T-helper 1 cell treated with Interleukin-12 subunit alpha and Interleukin-12 subunit beta and Interleukin-4 antibody, amounts not matched to agents 30 μg/mL and 1 μg/mL, for 36 hours (primary cell): ENCODE results near the gene RTL5.
"Not testable (repeated sequence)": the region's sequence is repeated elsewhere in the genome, so short reads cannot be mapped to it uniquely, and the experiment has no call there.

ENCODE experiments used
- H3K27ac Mint-ChIP-seq: one replicate; pipeline ENCODE4 v1.8.0; 2021; ENCODE audit warnings: mild to moderate bottlenecking, mixed read lengths
- H3K27me3 Mint-ChIP-seq: one replicate; pipeline ENCODE4 v1.8.0; 2021; ENCODE audit warnings: low read depth, mixed read lengths
- H3K36me3 Mint-ChIP-seq: one replicate; pipeline ENCODE4 v1.8.0; 2021; ENCODE audit warnings: low read depth, mixed read lengths
- H3K4me1 Mint-ChIP-seq: one replicate; pipeline ENCODE4 v1.8.0; 2021; ENCODE audit warnings: low read depth, mixed read lengths
- H3K4me3 Mint-ChIP-seq: one replicate; pipeline ENCODE4 v1.8.0; 2021; ENCODE audit warnings: mild to moderate bottlenecking, moderate library complexity, mixed read lengths
- H3K9me3 Mint-ChIP-seq: one replicate; pipeline ENCODE4 v1.8.0; 2021; ENCODE audit warnings: mixed read lengths

Gene RTL5

DNA sequence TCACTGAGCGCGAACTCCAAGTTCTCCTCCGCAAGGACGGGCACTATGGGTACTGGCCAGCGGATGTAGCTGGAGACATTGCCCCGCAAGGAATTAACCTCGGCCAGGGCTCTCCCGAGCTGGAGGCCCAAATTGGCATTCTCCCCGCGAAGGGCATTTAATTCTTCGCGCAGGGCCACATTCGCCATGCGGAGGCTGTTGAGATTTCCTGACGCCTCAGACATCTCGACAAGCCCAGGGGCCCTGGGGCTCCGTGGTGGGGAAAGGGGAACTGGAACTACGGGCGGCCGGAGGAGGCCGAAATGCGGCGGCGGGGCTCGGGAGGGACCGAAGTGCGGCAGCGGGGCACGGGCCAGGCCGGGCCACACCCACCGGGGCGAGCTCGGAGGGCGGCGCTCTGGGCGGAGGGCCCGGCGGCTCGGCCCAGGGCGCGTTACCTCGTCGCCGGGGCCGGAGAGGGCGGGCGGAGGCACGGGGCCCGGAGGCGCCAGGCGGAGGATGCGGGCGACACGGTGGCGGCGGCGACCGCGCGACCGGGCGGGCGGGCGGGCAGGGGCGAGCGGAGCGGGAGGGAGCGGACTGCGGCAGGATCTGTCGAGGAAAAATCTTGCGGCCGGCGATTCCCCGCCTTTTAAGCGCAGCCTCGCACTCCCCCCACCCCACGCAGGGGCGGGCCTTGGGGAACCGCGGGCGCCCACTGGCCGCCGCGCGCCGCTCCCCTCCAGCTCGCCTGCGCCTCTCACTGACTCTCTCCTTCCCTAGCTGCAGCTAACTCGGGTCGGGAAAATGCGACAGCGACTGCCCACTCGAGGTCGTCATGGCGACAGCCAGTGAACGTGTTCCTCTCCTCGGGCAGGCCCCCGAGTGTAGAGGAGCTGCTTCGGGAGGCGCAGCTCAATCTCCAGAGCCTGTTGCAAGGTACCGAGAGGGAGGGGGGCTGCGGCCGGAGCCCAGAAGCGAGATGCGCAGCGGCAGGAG is at the start of gene RTL5:
Gene RTL5, minus strand, starts transcription at position 599 of the 978 bp plus-strand sequence.
- Mint-ChIP-seq H3K4me1 (peaks cover 5% of the 10 kb centered on the region), H3K27me3 (peaks cover 68% of the 10 kb centered on the region), H3K4me3 (peak within 1 kb of the TSS; percentile 37), H3K9me3 (no peaks in the 10 kb centered on the region), H3K27ac (no peak within 1 kb of the TSS), H3K36me3 (no peaks in the 10 kb centered on the region)

DNA sequence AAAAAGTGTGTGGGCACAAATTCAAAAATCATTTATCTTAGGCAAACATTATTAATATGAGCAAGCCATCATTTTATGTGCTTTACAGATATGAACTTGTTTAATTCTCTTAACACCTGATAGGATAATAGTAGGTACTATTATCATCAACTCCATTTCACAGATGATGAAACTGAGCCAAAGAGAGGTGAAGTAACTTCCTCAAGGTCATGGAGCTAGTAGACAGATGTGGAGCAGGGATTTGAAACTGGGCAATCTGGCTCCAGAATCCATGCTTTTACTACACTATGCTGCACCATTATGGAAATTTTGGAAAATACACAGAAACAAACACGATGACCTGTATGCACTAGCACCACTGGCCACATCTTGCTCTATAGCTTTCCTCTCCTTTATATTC is 48.8 kb upstream of the RTL5 start:
- Mint-ChIP-seq H3K36me3 (peaks cover 4% of the 10 kb centered on the region), H3K27me3 (no peaks in the 10 kb centered on the region), H3K4me3 (no peak overlapping the region), H3K4me1 (peaks cover 3% of the 10 kb centered on the region), H3K27ac (no peak overlapping the region), H3K9me3 (no peaks in the 10 kb centered on the region)

DNA sequence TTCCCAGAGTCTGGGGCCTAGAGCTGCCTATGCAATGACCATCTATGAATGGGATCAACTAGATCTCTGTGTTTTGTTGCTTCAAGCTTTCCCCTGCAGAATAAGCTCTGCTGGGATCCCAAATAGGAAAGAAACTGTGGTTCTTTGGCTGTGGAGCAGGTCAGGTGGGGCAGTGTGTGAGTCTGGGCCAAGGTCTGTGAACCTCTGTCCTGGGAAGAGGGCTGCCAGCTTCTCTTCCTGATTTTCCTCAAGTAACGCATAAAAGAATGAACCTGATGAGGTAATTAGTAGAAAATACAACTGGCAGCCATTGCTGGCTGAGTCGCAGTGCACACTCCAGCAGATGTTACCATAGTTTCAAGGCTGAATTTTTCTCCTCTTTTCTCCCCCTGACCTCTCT is 45.3 kb upstream of the RTL5 start:
- H3K9me3 Mint-ChIP-seq: no peaks in the 10 kb centered on the region
- no peak overlapping the region for H3K27ac Mint-ChIP-seq
- H3K27me3 Mint-ChIP-seq: no peaks in the 10 kb centered on the region
- H3K4me3 Mint-ChIP-seq: no peak overlapping the region
- no peaks in the 10 kb centered on the region for H3K4me1 Mint-ChIP-seq
- no peaks in the 10 kb centered on the region for H3K36me3 Mint-ChIP-seq

DNA sequence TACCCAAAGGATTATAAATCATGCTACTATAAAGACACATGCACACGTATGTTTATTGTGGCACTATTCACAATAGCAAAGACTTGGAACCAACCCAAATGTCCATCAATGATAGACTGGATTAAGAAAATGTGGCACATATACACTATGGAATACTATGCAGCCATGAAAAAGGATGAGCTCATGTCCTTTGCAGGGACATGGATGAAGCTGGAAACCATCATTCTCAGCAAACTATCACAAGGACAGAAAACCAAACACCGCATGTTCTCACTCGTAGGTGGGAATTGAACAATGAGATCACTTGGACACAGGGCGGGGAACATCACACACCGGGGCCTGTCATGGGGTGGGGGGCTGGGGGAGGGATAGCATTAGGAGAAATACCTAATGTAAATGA is 44.6 kb upstream of the RTL5 start:
- not testable (repeated sequence) for H3K9me3 Mint-ChIP-seq, H3K27ac Mint-ChIP-seq

DNA sequence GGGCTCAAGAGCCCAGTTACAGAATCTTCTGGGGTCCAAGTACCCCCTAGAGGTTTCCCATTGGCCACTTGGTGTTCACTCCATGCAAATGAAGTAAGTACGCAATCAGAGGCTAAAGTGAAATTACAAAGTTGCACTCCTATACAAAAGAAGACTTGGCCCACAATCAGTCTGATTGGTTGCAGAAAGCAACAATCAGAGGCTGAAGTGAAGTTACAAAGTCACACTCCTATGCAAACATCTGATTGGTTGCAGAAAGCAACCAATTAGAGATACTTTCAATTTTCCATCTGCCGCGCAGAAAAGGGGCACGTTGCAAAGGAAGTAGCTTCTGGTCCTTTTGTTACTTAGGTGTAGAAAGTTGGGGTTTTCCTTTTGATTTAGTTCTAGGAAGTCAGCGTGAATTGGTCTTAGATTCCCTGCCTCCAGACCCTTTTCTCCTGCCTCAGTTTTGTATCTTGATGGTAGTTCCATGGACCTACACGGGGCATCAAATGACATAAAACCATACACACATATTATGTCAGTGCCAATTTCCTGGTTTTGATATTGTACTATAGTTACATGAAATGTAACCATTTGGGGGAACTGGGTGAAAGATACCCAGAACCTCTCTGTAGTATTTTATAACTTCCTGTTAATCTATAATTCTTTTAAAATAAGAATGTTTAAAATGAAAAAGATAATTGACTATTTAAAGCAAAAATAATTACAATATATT is 37.5 kb upstream of the RTL5 start:
- Mint-ChIP-seq H3K4me1 (peaks cover 2% of the 10 kb centered on the region), H3K27me3 (peaks cover 5% of the 10 kb centered on the region), H3K27ac (peak overlapping the region; percentile 89), H3K36me3 (no peaks in the 10 kb centered on the region), H3K9me3 (no peaks in the 10 kb centered on the region), H3K4me3 (peak overlapping the region; percentile 63)

More for the DNA sequence above, 44.6 kb upstream of the RTL5 start:
- not testable (repeated sequence) for H3K36me3 Mint-ChIP-seq, H3K27me3 Mint-ChIP-seq, H3K4me1 Mint-ChIP-seq, H3K4me3 Mint-ChIP-seq

DNA sequence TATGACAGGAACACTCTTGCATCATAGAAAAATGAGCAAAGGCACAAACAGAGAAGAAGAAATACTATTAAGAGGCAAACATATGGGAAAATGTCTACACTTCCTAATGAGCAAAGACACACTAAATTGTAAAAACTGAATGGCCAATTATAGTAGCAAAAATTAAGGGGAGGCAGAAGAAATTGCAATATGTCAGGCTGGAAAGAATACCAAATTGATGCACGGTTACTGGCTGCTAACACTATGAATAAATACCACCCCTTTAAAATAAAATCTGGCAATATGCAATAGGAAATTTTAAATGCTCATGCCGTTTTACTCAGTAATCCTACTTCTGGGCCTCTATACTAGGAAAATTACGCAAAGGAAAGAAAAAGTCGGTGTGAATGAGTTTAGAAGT is 33.8 kb upstream of the RTL5 start:
- Mint-ChIP-seq H3K9me3 (no peaks in the 10 kb centered on the region), H3K27ac (no peak overlapping the region), H3K4me1 (peaks cover 2% of the 10 kb centered on the region), H3K27me3 (peaks cover 10% of the 10 kb centered on the region), H3K4me3 (no peak overlapping the region), H3K36me3 (no peaks in the 10 kb centered on the region)

DNA sequence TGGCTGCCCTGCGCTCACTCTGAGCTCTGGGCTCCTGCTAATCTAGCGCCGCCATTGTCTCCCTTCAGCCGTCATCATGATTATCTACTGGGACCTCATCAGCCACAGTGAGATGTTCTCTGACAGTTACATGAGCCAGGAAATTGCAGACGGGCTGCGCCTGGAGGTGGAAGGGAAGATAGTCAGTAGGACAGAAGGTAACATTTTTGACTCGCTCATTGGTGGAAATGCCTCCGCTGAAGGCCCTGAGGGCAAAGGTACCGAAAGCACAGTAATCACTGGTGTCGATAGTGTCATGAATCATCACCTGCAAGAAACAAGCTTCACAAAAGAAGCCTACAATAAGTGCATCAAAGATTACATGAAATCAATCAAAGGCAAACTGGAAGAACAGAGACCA is 28.1 kb upstream of the RTL5 start:
- Mint-ChIP-seq H3K27me3 (peaks cover 6% of the 10 kb centered on the region), H3K4me3 (no peak overlapping the region), H3K4me1 (no peaks in the 10 kb centered on the region), H3K36me3 (no peaks in the 10 kb centered on the region), H3K9me3 (no peaks in the 10 kb centered on the region), H3K27ac (no peak overlapping the region)

DNA sequence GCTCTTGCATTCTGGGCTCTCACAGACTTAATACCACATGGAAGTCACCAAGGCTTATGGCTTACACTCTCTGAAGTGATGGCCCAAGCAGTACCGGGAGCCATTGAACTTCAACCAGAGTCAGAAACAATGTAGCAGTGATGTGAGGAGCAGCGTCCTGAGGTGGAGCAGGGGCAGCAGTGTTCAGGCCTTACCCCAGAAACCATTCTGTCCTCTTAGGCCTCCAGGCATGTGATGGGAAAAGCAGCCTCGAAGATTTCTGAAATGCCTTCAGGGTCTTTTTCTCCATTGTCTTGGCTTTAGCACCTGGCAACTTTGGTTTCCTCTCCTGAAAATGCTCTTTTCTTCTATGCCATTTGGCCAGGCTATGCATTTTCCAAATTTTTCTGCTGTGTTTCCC is 27.1 kb upstream of the RTL5 start:
- Mint-ChIP-seq H3K4me3 (no peak overlapping the region), H3K27me3 (peaks cover 6% of the 10 kb centered on the region)

DNA sequence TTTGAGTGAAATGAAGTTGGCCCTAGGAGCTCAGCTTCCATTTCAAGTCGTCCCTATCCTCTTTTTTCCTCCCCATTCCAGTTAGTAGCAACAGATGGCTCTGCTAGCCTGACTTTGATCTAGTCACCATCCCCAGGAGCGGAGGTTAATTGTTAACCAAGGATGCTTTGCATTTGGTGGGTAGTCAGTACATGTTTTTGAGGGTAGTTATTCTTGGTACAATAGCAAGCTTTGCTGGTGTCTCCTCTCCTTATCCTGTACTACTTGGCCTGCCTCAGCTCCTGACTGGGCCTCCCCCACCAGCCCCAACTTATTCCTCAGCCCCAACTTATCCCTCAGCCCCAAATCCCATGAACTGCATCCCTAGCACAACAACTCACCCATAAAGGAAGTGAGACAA is 14.8 kb upstream of the RTL5 start:
- H3K4me3 Mint-ChIP-seq: no peak overlapping the region
- H3K4me1 Mint-ChIP-seq: peaks cover 12% of the 10 kb centered on the region
- H3K27ac Mint-ChIP-seq: no peak overlapping the region
- H3K9me3 Mint-ChIP-seq: no peaks in the 10 kb centered on the region
- peaks cover 2% of the 10 kb centered on the region for H3K36me3 Mint-ChIP-seq
- peaks cover 30% of the 10 kb centered on the region for H3K27me3 Mint-ChIP-seq

More for the DNA sequence above, 27.1 kb upstream of the RTL5 start:
- Mint-ChIP-seq H3K9me3 (no peaks in the 10 kb centered on the region), H3K27ac (no peak overlapping the region), H3K4me1 (no peaks in the 10 kb centered on the region), H3K36me3 (no peaks in the 10 kb centered on the region)

DNA sequence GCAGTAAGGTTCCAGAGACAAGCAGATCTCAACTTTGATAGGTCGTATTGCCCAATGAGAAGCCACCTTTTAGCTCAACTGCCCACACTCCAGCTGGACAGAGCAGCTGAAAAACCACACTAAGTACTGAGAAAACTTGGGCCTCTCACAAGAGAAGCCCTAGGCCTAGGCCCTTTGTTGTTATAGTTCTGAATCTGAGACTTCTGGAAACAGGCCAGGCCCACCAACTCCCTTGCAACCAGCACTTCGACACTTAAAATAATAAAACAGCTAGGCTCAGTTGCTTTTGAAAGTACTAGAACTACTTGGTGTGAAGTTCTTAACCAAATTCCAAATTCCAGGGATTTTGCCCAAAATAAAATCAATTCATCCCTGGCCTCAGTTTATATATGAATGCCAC is 13.5 kb upstream of the RTL5 start:
- Mint-ChIP-seq H3K9me3 (no peaks in the 10 kb centered on the region), H3K27me3 (peaks cover 37% of the 10 kb centered on the region), H3K4me1 (peaks cover 18% of the 10 kb centered on the region), H3K4me3 (no peak overlapping the region), H3K27ac (no peak overlapping the region), H3K36me3 (peaks cover 5% of the 10 kb centered on the region)

DNA sequence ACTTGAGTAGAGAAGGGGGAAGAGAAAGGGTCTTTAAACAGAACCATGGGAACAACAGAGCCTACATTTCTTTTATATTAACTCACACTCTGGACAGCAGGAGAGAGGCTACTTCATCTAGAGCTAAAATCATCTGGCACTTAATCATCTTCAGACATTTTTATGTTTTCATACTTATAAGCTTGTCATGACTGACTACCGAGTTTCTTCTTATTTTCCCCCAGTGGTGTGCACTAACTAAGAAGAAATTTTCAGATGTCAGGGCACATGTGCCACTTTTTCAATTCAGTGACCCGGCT is 11.8 kb upstream of the RTL5 start:
- H3K4me1 Mint-ChIP-seq: peaks cover 18% of the 10 kb centered on the region
- no peaks in the 10 kb centered on the region for H3K9me3 Mint-ChIP-seq
- no peak overlapping the region for H3K4me3 Mint-ChIP-seq
- H3K27me3 Mint-ChIP-seq: peaks cover 44% of the 10 kb centered on the region
- peaks cover 5% of the 10 kb centered on the region for H3K36me3 Mint-ChIP-seq
- no peak overlapping the region for H3K27ac Mint-ChIP-seq

DNA sequence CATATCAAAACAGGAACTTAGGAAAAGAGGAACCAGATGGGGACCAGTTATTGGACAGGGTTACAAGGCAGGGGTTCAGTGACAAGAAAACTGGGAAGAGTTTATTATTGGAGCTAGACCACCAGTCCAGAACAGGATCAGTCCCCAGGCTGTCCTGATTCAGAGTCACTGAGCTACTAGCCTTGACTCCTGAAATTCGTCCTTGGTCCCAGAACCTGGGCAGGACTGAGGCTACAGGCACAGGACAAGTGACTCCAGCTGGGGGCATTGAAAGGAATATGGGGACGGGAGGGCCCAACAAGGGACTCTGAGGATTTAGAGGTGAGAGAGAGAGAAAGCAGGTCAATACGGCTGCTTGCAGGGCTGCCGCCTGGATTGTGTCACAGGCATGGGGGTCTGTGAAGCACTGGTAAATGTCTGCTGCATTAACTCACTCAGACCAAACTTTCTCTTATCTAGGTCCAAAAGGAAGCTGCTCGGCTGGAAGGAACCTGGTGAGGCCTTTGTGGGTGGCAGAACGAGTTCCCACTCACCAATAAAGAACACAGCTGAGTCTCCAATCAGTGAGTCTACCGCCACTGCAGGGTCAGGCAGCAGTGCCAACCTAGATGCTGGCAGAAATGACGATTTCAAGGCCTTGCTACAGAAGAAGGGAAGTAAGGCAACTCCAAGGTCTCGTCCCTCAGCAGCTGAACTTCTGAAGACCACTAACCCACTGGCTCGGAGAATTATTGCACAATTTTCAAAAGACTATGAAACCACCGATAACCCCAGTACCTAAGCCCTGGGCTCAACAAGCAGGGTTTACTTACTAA is 11.3 kb upstream of the RTL5 start:
- H3K9me3 Mint-ChIP-seq: no peaks in the 10 kb centered on the region
- no peak overlapping the region for H3K4me3 Mint-ChIP-seq
- peaks cover 5% of the 10 kb centered on the region for H3K36me3 Mint-ChIP-seq
- no peak overlapping the region for H3K27ac Mint-ChIP-seq
- peaks cover 41% of the 10 kb centered on the region for H3K27me3 Mint-ChIP-seq
- H3K4me1 Mint-ChIP-seq: peaks cover 18% of the 10 kb centered on the region

DNA sequence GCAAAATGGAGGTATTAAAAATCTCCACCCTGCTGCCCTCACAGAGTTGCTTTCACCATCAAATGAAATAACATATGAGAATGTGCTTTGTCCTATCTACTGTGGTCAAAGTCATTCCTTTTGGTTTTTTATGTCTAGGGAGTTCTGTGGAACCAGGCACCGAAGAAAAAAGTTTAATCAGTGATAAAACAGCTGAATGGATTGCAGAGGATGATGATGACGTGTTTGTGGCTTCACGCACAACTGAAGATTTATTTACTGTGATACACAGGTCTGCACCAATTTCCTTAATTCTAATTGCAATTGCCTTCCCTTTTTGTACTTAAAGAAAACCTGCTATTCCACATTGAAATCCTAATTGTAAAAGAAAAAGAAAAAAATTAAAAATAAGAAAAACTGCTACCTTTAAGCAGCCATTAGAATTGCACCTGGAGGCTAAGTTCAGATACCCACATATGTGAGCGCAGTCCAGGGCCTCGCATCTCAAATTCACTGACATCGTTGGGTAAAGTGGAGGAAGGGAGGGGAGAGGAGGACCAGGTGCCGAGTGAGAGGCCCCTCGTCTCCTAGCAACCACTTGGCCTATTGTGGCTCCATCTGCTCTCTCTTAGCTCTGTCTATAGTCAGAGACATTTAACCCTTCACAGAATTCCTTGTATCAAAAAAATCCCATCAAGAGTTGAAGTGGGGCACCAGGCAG is 10.5 kb upstream of the RTL5 start:
- H3K27ac Mint-ChIP-seq: no peak overlapping the region
- no peak overlapping the region for H3K4me3 Mint-ChIP-seq

DNA sequence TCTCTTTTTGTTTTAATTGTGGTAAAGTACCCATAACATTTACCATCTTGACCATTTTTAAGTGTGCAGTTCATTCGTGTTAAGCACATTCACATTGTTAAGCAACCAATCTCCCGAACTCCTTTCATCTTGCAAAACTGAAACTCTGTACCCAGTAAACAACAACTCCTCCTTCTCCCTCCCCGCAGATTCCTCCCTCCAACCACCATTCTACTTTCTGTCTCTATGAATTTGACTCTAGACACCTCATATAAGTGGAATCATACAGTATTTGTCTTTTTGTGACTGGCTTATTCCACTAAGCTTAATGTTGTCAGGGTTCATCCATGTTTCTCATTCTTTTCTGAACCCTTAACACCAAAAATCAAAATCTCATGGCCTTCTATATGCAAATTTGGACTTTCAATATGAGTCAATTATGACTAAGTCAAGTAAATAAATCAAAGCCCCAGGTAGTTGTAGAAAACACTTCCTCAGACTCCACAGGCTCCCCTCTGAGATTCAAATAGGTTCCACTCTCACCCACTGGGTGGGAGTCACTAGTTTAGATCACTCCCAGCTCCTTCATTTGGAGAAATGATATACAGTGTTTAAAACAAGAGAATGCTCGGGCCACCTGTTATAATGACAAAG is 9.8 kb upstream of the RTL5 start:
- H3K9me3 Mint-ChIP-seq: no peaks in the 10 kb centered on the region
- peaks cover 5% of the 10 kb centered on the region for H3K36me3 Mint-ChIP-seq
- H3K4me3 Mint-ChIP-seq: peak overlapping the region; percentile 74
- H3K4me1 Mint-ChIP-seq: peaks cover 18% of the 10 kb centered on the region
- peak overlapping the region; percentile 43 for H3K27ac Mint-ChIP-seq
- H3K27me3 Mint-ChIP-seq: peaks cover 30% of the 10 kb centered on the region

More for the DNA sequence above, 10.5 kb upstream of the RTL5 start:
- H3K9me3 Mint-ChIP-seq: no peaks in the 10 kb centered on the region
- H3K36me3 Mint-ChIP-seq: peaks cover 5% of the 10 kb centered on the region
- H3K27me3 Mint-ChIP-seq: peaks cover 34% of the 10 kb centered on the region
- H3K4me1 Mint-ChIP-seq: peaks cover 18% of the 10 kb centered on the region
